HL-60 (cell line): ENCODE results near the gene DDIT3.
"Not testable (repeated sequence)": the region's sequence is repeated elsewhere in the genome, so short reads cannot be mapped to it uniquely, and the experiment has no call there.

Experiments
- DNase-seq, 2 experiments: peaks; one replicate each; pipeline ENCODE4 v3.0.0-alpha.2; 2010 to 2020; ENCODE audit warnings: low read depth in 1 of 2, low spot score in 1 of 2
- H3K27ac ChIP-seq: fragments of 250-450 bp; sonication (Bioruptor Pico); replicated peaks from 2 replicates; pipeline ENCODE4 v1.5.1; 2020; ENCODE audit warnings: mild to moderate bottlenecking, moderate library complexity
- H3K27me3 ChIP-seq: fragments of 250-450 bp; sonication (Bioruptor Pico); 2 replicates; pipeline ENCODE4 v1.5.1; 2021; ENCODE audit warnings: mild to moderate bottlenecking, moderate library complexity; ENCODE audit not compliant: insufficient read depth, poor library complexity, severe bottlenecking
- H3K4me3 ChIP-seq: replicated peaks from 2 replicates; pipeline ENCODE4 v1.5.1; 2011; ENCODE audit warnings: mild to moderate bottlenecking, control low read depth, low read length; ENCODE audit not compliant: insufficient read depth
- CTCF ChIP-seq: IDR thresholded peaks from one replicate; pipeline ENCODE4 v1.5.1; 2011; ENCODE audit warnings: low read length, control low read depth, inconsistent platforms; ENCODE audit not compliant: insufficient read depth
- GABPA ChIP-seq: IDR thresholded peaks from 2 replicates; pipeline ENCODE4 v1.6.1; 2012; ENCODE audit warnings: low read depth
- POLR2AphosphoS5 ChIP-seq: IDR thresholded peaks from 2 replicates; pipeline ENCODE4 v1.6.1; 2012; ENCODE audit warnings: low read depth
- REST ChIP-seq: IDR thresholded peaks from 2 replicates; pipeline ENCODE4 v1.6.1; 2012; ENCODE audit warnings: low read depth; ENCODE audit not compliant: insufficient replicate concordance
- SPI1 ChIP-seq: IDR thresholded peaks from 2 replicates; pipeline ENCODE4 v1.6.1; 2012; ENCODE audit warnings: low read depth, mild to moderate bottlenecking, borderline replicate concordance

DDIT3 gene

GRCh38 chr12:57511588-57512325, 8.6 kb downstream of the DDIT3 start:
- TF ChIP-seq CTCF: no peak
- TF ChIP-seq GABPA: no peak
- TF ChIP-seq REST: no peak
- no peak for TF ChIP-seq POLR2AphosphoS5
- no peak for TF ChIP-seq SPI1
- H3K27ac ChIP-seq: no peak overlapping the region
- no peak for DNase-seq
- no peaks in the 10 kb centered on the region for H3K27me3 ChIP-seq
- H3K4me3 ChIP-seq: no peak overlapping the region

- no peak overlapping the region for H3K27ac ChIP-seq
- no peaks in the 10 kb centered on the region for H3K27me3 ChIP-seq
- DNase-seq: no peak
- TF ChIP-seq POLR2AphosphoS5 (no peak), REST (no peak), CTCF (no peak), SPI1 (no peak), GABPA (no peak)
- H3K4me3 ChIP-seq: no peak overlapping the region
Observed at GRCh38 chr12:57511161-57511560, 9.2 kb downstream of the DDIT3 start.

GRCh38 chr12:57507796-57508195, 12.5 kb downstream of the DDIT3 start:
- H3K4me3 ChIP-seq, H3K27me3 ChIP-seq, DNase-seq, H3K27ac ChIP-seq: not testable (repeated sequence)

GRCh38 chr12:57506541-57506940, 13.8 kb downstream of the DDIT3 start:
- not testable (repeated sequence) for H3K27me3 ChIP-seq, H3K4me3 ChIP-seq, H3K27ac ChIP-seq, DNase-seq

GRCh38 chr12:57502311-57502969, 17.9 kb downstream of the DDIT3 start:
- DNase-seq, H3K27ac ChIP-seq, H3K4me3 ChIP-seq, H3K27me3 ChIP-seq: not testable (repeated sequence)
